ENCODE measurements around the gene C1orf174.

C1orf174 gene

DNA sequence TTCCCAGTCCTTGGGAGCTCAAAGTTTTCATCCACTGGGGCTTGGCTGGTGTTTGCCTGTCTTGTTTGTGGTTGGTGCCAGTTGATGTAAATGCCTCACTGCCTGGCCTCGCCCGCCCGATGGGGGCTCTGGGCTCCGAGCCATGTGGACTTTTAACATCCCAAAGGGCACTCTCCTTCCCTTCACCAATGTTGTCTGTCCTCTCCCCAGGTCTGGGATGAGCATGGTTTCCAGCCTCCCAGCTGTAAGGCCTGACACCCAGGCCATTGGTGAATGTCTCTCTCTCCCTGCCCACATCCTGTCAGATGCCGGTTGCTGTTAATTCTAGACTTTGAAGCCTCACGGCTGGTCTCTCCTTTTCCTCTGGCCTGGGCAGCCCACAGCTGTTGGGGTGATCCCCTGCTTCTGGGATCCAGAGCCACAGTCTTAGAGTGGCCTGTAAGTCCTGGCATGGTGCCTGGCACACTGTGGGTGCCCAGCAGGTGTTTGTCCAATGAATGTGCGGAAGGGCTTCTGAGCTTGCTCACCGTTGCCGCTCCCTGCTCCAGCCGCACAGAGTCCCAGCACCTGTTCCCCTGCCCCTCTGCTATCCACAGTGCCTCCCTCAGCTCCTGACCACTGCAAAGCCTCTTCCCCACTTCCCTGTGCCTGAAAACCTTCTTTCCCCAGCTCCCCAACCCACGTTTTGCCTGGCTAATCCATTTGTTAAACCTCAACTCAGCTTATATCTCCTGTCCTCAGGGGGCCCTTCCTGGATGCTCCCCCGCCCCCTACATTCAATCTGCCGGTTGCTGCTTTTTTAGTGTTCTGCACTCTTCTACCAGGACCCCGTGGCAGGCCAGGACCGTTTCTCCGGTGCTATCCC, 3.3 kb upstream of the C1orf174 start:
- no peak for TF ChIP-seq ISL1 (CRISPR knock-in tag; IDR thresholded peaks at IDR 0.05)
- no peak for TF ChIP-seq ZNF70 (CRISPR knock-in tag; IDR thresholded peaks at IDR 0.05)
- TF ChIP-seq SNAI2 (CRISPR knock-in tag; IDR thresholded peaks at IDR 0.05): no peak
- TF ChIP-seq ESRRG (CRISPR knock-in tag; IDR thresholded peaks at IDR 0.05): no peak
- TF ChIP-seq, protein P1, sequence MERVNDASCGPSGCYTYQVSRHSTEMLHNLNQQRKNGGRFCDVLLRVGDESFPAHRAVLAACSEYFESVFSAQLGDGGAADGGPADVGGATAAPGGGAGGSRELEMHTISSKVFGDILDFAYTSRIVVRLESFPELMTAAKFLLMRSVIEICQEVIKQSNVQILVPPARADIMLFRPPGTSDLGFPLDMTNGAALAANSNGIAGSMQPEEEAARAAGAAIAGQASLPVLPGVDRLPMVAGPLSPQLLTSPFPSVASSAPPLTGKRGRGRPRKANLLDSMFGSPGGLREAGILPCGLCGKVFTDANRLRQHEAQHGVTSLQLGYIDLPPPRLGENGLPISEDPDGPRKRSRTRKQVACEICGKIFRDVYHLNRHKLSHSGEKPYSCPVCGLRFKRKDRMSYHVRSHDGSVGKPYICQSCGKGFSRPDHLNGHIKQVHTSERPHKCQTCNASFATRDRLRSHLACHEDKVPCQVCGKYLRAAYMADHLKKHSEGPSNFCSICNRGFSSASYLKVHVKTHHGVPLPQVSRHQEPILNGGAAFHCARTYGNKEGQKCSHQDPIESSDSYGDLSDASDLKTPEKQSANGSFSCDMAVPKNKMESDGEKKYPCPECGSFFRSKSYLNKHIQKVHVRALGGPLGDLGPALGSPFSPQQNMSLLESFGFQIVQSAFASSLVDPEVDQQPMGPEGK (CRISPR knock-in tag; IDR thresholded peaks at IDR 0.05; ENCODE audit: borderline replicate concordance): no peak
- no peak for TF ChIP-seq ZFP30 (CRISPR knock-in tag; IDR thresholded peaks at IDR 0.05)
- TF ChIP-seq, protein P2, sequence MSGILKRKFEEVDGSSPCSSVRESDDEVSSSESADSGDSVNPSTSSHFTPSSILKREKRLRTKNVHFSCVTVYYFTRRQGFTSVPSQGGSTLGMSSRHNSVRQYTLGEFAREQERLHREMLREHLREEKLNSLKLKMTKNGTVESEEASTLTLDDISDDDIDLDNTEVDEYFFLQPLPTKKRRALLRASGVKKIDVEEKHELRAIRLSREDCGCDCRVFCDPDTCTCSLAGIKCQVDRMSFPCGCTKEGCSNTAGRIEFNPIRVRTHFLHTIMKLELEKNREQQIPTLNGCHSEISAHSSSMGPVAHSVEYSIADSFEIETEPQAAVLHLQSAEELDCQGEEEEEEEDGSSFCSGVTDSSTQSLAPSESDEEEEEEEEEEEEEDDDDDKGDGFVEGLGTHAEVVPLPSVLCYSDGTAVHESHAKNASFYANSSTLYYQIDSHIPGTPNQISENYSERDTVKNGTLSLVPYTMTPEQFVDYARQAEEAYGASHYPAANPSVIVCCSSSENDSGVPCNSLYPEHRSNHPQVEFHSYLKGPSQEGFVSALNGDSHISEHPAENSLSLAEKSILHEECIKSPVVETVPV (CRISPR knock-in tag; IDR thresholded peaks at IDR 0.05): no peak
- no peak for TF ChIP-seq ZFP3 (CRISPR knock-in tag; IDR thresholded peaks at IDR 0.05)
- no peak for TF ChIP-seq TCF4 (CRISPR knock-in tag; IDR thresholded peaks at IDR 0.05; ENCODE audit: borderline replicate concordance)
- no peak for TF ChIP-seq ZNF8 (CRISPR knock-in tag; IDR thresholded peaks at IDR 0.05)
- TF ChIP-seq PPARA (CRISPR knock-in tag; IDR thresholded peaks at IDR 0.05; ENCODE audit: borderline replicate concordance): no peak
- TF ChIP-seq, protein P3, sequence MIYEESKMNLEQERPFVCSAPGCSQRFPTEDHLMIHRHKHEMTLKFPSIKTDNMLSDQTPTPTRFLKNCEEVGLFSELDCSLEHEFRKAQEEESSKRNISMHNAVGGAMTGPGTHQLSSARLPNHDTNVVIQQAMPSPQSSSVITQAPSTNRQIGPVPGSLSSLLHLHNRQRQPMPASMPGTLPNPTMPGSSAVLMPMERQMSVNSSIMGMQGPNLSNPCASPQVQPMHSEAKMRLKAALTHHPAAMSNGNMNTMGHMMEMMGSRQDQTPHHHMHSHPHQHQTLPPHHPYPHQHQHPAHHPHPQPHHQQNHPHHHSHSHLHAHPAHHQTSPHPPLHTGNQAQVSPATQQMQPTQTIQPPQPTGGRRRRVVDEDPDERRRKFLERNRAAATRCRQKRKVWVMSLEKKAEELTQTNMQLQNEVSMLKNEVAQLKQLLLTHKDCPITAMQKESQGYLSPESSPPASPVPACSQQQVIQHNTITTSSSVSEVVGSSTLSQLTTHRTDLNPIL (CRISPR knock-in tag; IDR thresholded peaks at IDR 0.05; ENCODE audit: low read depth): no peak
- no peak for TF ChIP-seq GLIS3 (CRISPR knock-in tag; IDR thresholded peaks at IDR 0.05)
- no peak for TF ChIP-seq ZC3H10 (CRISPR knock-in tag; IDR thresholded peaks at IDR 0.05)
- TF ChIP-seq OSR1 (CRISPR knock-in tag; IDR thresholded peaks at IDR 0.05): no peak
- no peak for TF ChIP-seq BACH2 (CRISPR knock-in tag; IDR thresholded peaks at IDR 0.05; ENCODE audit: borderline replicate concordance)
- no peak for TF ChIP-seq ARNTL (CRISPR knock-in tag; IDR thresholded peaks at IDR 0.05; ENCODE audit: borderline replicate concordance, low read depth)
- TF ChIP-seq, protein P4, sequence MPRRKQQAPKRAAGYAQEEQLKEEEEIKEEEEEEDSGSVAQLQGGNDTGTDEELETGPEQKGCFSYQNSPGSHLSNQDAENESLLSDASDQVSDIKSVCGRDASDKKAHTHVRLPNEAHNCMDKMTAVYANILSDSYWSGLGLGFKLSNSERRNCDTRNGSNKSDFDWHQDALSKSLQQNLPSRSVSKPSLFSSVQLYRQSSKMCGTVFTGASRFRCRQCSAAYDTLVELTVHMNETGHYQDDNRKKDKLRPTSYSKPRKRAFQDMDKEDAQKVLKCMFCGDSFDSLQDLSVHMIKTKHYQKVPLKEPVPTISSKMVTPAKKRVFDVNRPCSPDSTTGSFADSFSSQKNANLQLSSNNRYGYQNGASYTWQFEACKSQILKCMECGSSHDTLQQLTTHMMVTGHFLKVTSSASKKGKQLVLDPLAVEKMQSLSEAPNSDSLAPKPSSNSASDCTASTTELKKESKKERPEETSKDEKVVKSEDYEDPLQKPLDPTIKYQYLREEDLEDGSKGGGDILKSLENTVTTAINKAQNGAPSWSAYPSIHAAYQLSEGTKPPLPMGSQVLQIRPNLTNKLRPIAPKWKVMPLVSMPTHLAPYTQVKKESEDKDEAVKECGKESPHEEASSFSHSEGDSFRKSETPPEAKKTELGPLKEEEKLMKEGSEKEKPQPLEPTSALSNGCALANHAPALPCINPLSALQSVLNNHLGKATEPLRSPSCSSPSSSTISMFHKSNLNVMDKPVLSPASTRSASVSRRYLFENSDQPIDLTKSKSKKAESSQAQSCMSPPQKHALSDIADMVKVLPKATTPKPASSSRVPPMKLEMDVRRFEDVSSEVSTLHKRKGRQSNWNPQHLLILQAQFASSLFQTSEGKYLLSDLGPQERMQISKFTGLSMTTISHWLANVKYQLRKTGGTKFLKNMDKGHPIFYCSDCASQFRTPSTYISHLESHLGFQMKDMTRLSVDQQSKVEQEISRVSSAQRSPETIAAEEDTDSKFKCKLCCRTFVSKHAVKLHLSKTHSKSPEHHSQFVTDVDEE (CRISPR knock-in tag; IDR thresholded peaks at IDR 0.05): no peak
- TF ChIP-seq CSDC2 (CRISPR knock-in tag; IDR thresholded peaks at IDR 0.05): no peak
- no peak for ATAC-seq

DNA sequence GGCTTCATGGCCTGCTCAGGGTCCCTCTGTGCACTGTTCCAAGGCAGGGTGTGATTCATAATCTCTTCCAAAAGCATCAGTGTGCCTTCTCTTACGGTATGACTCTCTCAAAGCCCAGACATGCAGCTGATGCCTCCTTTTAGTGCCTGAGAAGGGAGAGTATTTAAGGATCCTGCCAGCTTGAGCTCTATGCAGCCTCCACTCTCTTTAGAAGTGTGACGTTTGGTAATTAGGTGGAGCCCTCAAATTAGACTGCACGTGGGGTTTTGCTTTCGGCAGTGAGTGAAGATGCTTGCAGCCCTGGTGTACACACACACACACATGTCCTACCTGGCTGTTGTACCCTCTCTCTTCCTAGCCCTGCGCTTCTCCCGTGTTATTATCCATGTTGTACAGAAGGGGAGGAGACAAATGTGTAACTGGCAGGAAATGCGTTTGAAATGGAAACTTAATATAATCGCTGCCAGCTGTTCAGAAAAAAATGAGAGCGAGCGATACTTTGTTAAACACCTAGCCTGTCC, 2.6 kb upstream of the C1orf174 start:
- no peak for ATAC-seq
- TF ChIP-seq ZNF565 (CRISPR knock-in tag; conservative IDR thresholded peaks at IDR 0.05; ENCODE audit: low read depth) (no peak), CSDC2 (CRISPR knock-in tag; IDR thresholded peaks at IDR 0.05) (no peak), ZC3H10 (CRISPR knock-in tag; IDR thresholded peaks at IDR 0.05) (no peak), TCF4 (CRISPR knock-in tag; IDR thresholded peaks at IDR 0.05; ENCODE audit: borderline replicate concordance) (no peak), GLIS3 (CRISPR knock-in tag; IDR thresholded peaks at IDR 0.05) (no peak), RARB (CRISPR knock-in tag; IDR thresholded peaks at IDR 0.05) (no peak), ZFP3 (CRISPR knock-in tag; IDR thresholded peaks at IDR 0.05) (no peak)
- TF ChIP-seq, protein P3 (CRISPR knock-in tag; IDR thresholded peaks at IDR 0.05; ENCODE audit: low read depth): no peak
- TF ChIP-seq, protein P2 (CRISPR knock-in tag; IDR thresholded peaks at IDR 0.05): no peak
